ENCODE data around the gene CDCA3.

The CDCA3 gene

GRCh38 chr12:6831450-6831995, 19.6 kb downstream of the CDCA3 start:
- no peak for DNase-seq

GRCh38 chr12:6830999-6831398, 20.1 kb downstream of the CDCA3 start:
- DNase-seq = no peak

- DNase-seq = no peak
Observed at GRCh38 chr12:6830286-6830890, 20.7 kb downstream of the CDCA3 start.

- DNase-seq = no peak
Observed at GRCh38 chr12:6829536-6830220, 21.4 kb downstream of the CDCA3 start.

GRCh38 chr12:6828781-6829535, 22.1 kb downstream of the CDCA3 start:
- peak in 5 of 6 experiments; percentile 26 to 74 (median 46) for DNase-seq

- peak in 4 of 6 experiments; percentile 34 to 67 (median 53) for DNase-seq
Observed at GRCh38 chr12:6827982-6828780, 22.9 kb downstream of the CDCA3 start, which contains the start of gene P3H3. TSS of gene P3H3 (plus strand) at chr12:6828407. CDS start at chr12:6828441, 34 bp downstream.

- peak in 5 of 6 experiments; percentile 9 to 44 (median 23) for DNase-seq
Observed at GRCh38 chr12:6827437-6827911, 23.6 kb downstream of the CDCA3 start.

GRCh38 chr12:6826734-6827436, 24.2 kb downstream of the CDCA3 start:
- no peak for DNase-seq

GRCh38 chr12:6826125-6826733, 24.9 kb downstream of the CDCA3 start:
- DNase-seq = no peak

GRCh38 chr12:6825398-6826124, 25.5 kb downstream of the CDCA3 start:
- DNase-seq = peak; percentile 63 to 89 (median 78)

- DNase-seq = no peak
Observed at GRCh38 chr12:6824901-6825381, 26.1 kb downstream of the CDCA3 start.

GRCh38 chr12:6824085-6824775, 26.9 kb downstream of the CDCA3 start:
- DNase-seq = no peak

- no peak for DNase-seq
Observed at GRCh38 chr12:6823182-6824084, 27.7 kb downstream of the CDCA3 start.

- DNase-seq = no peak
Observed at GRCh38 chr12:6822426-6823135, 28.5 kb downstream of the CDCA3 start.

GRCh38 chr12:6821591-6822425, 29.3 kb downstream of the CDCA3 start, which contains the start of gene GPR162:
TSS of gene GPR162 (plus strand) at chr12:6821821. CDS start at chr12:6823899, 2,078 bp downstream.
- peak in 1 of 6 experiments; percentile 35 for DNase-seq

- no peak for DNase-seq
Observed at GRCh38 chr12:6820166-6820565, 30.9 kb downstream of the CDCA3 start.
